Esophagus (tissue), 2 donors: ENCODE measurements around the gene PPFIBP1. TPM values are rescaled to one million over a fixed set of nuclear protein-coding genes. Genes with fewer than 3 reads are reported as not detected.
"Not testable (repeated sequence)": the region's sequence is repeated elsewhere in the genome, so short reads cannot be mapped to it uniquely, and the experiment has no call there.

ENCODE experiments used
- H3K27ac ChIP-seq, 2 donors: one replicate each; pipeline ENCODE4 v1.5.1; 2013; ENCODE audit warnings: low read depth in 2 of 2, mild to moderate bottlenecking in 2 of 2, inconsistent platforms in 1 of 2, low read length in 1 of 2, moderate library complexity in 1 of 2
- H3K27me3 ChIP-seq, 2 donors: one replicate each; pipeline ENCODE4 v1.6.1; 2013; ENCODE audit warnings: low read length in 2 of 2, control low read depth in 1 of 2, mild to moderate bottlenecking in 1 of 2; ENCODE audit not compliant: insufficient read depth in 2 of 2, control insufficient read depth in 1 of 2
- H3K36me3 ChIP-seq, 2 donors: one replicate each; pipeline ENCODE4 v1.6.1; 2013; ENCODE audit warnings: low read length in 1 of 2; ENCODE audit not compliant: control insufficient read depth in 2 of 2, insufficient read depth in 2 of 2
- H3K4me1 ChIP-seq, 2 donors: one replicate each; pipeline ENCODE4 v1.6.1; 2013; ENCODE audit warnings: low read length in 1 of 2; ENCODE audit not compliant: control insufficient read depth in 2 of 2, insufficient read depth in 2 of 2
- H3K4me3 ChIP-seq, 2 donors: one replicate each; pipeline ENCODE4 v1.5.1; 2013; ENCODE audit warnings: low read length in 2 of 2, mild to moderate bottlenecking in 2 of 2, low read depth in 1 of 2, moderate library complexity in 1 of 2
- H3K9me3 ChIP-seq, 2 donors: one replicate each; pipeline ENCODE4 v1.6.1; 2013; ENCODE audit warnings: mild to moderate bottlenecking in 2 of 2, low read depth in 1 of 2, low read length in 1 of 2, moderate library complexity in 1 of 2; ENCODE audit not compliant: control insufficient read depth in 2 of 2, insufficient read depth in 1 of 2
- WGBS, 2 donors: extraction: QIAGEN DNeasy Blood & Tissue Kit; methylation state at CpG; one replicate each; pipeline ENCODE4 v1.1.7; 2013; 5-methylcytosine and 5-hydroxymethylcytosine counted together
- polyA plus RNA-seq, 2 donors: library from polyadenylated mRNA; stranded (reverse); fragments of 200-250 nt; gene quantifications; one replicate each; pipeline ENCODE4 v1.2.3, GENCODE V29; 2013
- donor health status: healthy with polysubstance abuse.
- donor health status: Bipolar disorder and iron deficiency.

Gene PPFIBP1
- polyA plus RNA-seq, 2 donors, result 12.0 to 13.4 TPM

- H3K36me3 ChIP-seq, result peaks cover 0 to 6% of the 10 kb centered on the region in 2 donors
- H3K4me3 ChIP-seq, result no peak overlapping the region
- no peaks in the 10 kb centered on the region for H3K9me3 ChIP-seq
- no peak overlapping the region for H3K27ac ChIP-seq
- H3K4me1 ChIP-seq, result peaks cover 0 to 3% of the 10 kb centered on the region in 2 donors
- no peaks in the 10 kb centered on the region for H3K27me3 ChIP-seq
These were observed 51.2 kb downstream of the PPFIBP1 start for GRCh38 chr12:27575090-27575761.

GRCh38 chr12:27575762-27576118 is 51.7 kb downstream of the PPFIBP1 start:
- Histone ChIP-seq H3K36me3 (peaks cover 0 to 6% of the 10 kb centered on the region in 2 donors), H3K27me3 (no peaks in the 10 kb centered on the region), H3K9me3 (no peaks in the 10 kb centered on the region), H3K27ac (no peak overlapping the region), H3K4me1 (peaks cover 0 to 3% of the 10 kb centered on the region in 2 donors), H3K4me3 (no peak overlapping the region)
- WGBS, 2 donors, result 61 to 65% methylated on average over 2 of the region's 2 CpGs

GRCh38 chr12:27576667-27577347 is 52.8 kb downstream of the PPFIBP1 start:
- Histone ChIP-seq H3K36me3 (peaks cover 0 to 6% of the 10 kb centered on the region in 2 donors), H3K27me3 (no peaks in the 10 kb centered on the region), H3K4me3 (no peak overlapping the region), H3K4me1 (peaks cover 0 to 5% of the 10 kb centered on the region in 2 donors), H3K9me3 (no peaks in the 10 kb centered on the region), H3K27ac (no peak overlapping the region)
- WGBS, 2 donors, result 83 to 85% methylated on average over 3 of the region's 3 CpGs

- Histone ChIP-seq H3K4me1 (peaks cover 0 to 5% of the 10 kb centered on the region in 2 donors), H3K36me3 (peaks cover 0 to 6% of the 10 kb centered on the region in 2 donors), H3K27ac (no peak overlapping the region), H3K9me3 (no peaks in the 10 kb centered on the region), H3K27me3 (no peaks in the 10 kb centered on the region), H3K4me3 (no peak overlapping the region)
- WGBS, 2 donors, result 74 to 77% methylated on average over 4 of the region's 4 CpGs
These were observed 53.7 kb downstream of the PPFIBP1 start for GRCh38 chr12:27577688-27578087.

GRCh38 chr12:27578689-27579372 is 54.8 kb downstream of the PPFIBP1 start:
- no peak overlapping the region for H3K27ac ChIP-seq
- H3K36me3 ChIP-seq, result peaks cover 0 to 6% of the 10 kb centered on the region in 2 donors
- peaks cover 0 to 5% of the 10 kb centered on the region in 2 donors for H3K4me1 ChIP-seq
- no peak overlapping the region for H3K4me3 ChIP-seq
- no peaks in the 10 kb centered on the region for H3K9me3 ChIP-seq
- H3K27me3 ChIP-seq, result no peaks in the 10 kb centered on the region
- 78 to 85% methylated on average over 7 of the region's 7 CpGs for WGBS, 2 donors

- H3K9me3 ChIP-seq, result no peaks in the 10 kb centered on the region
- peak overlapping the region; percentile 29 to 48 for H3K27ac ChIP-seq
- H3K36me3 ChIP-seq, result peaks cover 0 to 6% of the 10 kb centered on the region in 2 donors
- 64 to 68% methylated on average over 9 of the region's 9 CpGs for WGBS, 2 donors
- H3K4me3 ChIP-seq, result no peak overlapping the region
- no peaks in the 10 kb centered on the region for H3K27me3 ChIP-seq
- peaks cover 0 to 8% of the 10 kb centered on the region in 2 donors for H3K4me1 ChIP-seq
These were observed 56.7 kb downstream of the PPFIBP1 start for GRCh38 chr12:27580561-27581330.

- not testable (repeated sequence) for H3K36me3 ChIP-seq, H3K4me3 ChIP-seq, H3K27me3 ChIP-seq, H3K4me1 ChIP-seq, H3K9me3 ChIP-seq
- 88 to 93% methylated on average over 1 of the region's 1 CpG for WGBS, 2 donors
- H3K27ac ChIP-seq, result peak overlapping the region; percentile 29 to 48
These were observed 57.3 kb downstream of the PPFIBP1 start for GRCh38 chr12:27581331-27581671.

- H3K4me3 ChIP-seq, H3K4me1 ChIP-seq, H3K9me3 ChIP-seq, H3K27me3 ChIP-seq, H3K36me3 ChIP-seq, H3K27ac ChIP-seq: not testable (repeated sequence)
- WGBS, 2 donors, result 73 to 83% methylated on average over 3 of the region's 3 CpGs
These were observed 57.8 kb downstream of the PPFIBP1 start for GRCh38 chr12:27581833-27582232.

- H3K27me3 ChIP-seq, H3K4me3 ChIP-seq, H3K9me3 ChIP-seq, H3K27ac ChIP-seq, H3K36me3 ChIP-seq, H3K4me1 ChIP-seq: not testable (repeated sequence)
- WGBS, 2 donors, result 63 to 67% methylated on average over 5 of the region's 5 CpGs
These were observed 58.4 kb downstream of the PPFIBP1 start for GRCh38 chr12:27582445-27582844.
